Endothelial cell (in vitro differentiated cells): ENCODE measurements around the gene CDC42. TPM values are rescaled to one million over a fixed set of nuclear protein-coding genes. Genes with fewer than 3 reads are reported as not detected.

ENCODE experiments used
- total RNA-seq: library from RNA; stranded (reverse); fragmentation: NEBNext Ultra II Directional; extraction: Animal tissue kit (Norgen Biotek cat#: 25700); gene quantifications from one replicate; pipeline ENCODE4 v1.2.1, GENCODE V29; 2021; ENCODE audit not compliant: unreplicated experiment

Gene CDC42
- total RNA-seq, 1 donor from 2014 or later: 370 TPM

Other genes with a start within 250 kb of the CDC42 start
- 1.3 TPM for gene LDLRAD2, start 240.4 kb upstream of the CDC42 start, total RNA-seq
- gene HSPG2, start 115.4 kb upstream of the CDC42 start, total RNA-seq: 1,732 TPM
- not detected for gene CELA3B, start 75.7 kb upstream of the CDC42 start, total RNA-seq
- gene CELA3A, start 51.1 kb upstream of the CDC42 start, total RNA-seq: not detected
- 0.77 TPM for gene WNT4, start 90.4 kb downstream of the CDC42 start, total RNA-seq